GM10266 (cell line): ENCODE data around the gene SSBP3.

Experiments used
- DNase-seq: peaks from one replicate; pipeline ENCODE4 v3.0.0; 2012; ENCODE audit errors: extremely low spot score
- TF ChIP-seq, protein P1 (sequence below): IDR thresholded peaks from 2 replicates; pipeline ENCODE4 v1.5.1; 2012; ENCODE audit warnings: mild to moderate bottlenecking, low read depth; ENCODE audit not compliant: control insufficient read depth, insufficient read depth; ENCODE audit errors: missing control alignments

SSBP3 gene

GRCh38 chr1:54199151-54199764 lies 206.9 kb downstream of the SSBP3 start:
- TF ChIP-seq, protein P1, sequence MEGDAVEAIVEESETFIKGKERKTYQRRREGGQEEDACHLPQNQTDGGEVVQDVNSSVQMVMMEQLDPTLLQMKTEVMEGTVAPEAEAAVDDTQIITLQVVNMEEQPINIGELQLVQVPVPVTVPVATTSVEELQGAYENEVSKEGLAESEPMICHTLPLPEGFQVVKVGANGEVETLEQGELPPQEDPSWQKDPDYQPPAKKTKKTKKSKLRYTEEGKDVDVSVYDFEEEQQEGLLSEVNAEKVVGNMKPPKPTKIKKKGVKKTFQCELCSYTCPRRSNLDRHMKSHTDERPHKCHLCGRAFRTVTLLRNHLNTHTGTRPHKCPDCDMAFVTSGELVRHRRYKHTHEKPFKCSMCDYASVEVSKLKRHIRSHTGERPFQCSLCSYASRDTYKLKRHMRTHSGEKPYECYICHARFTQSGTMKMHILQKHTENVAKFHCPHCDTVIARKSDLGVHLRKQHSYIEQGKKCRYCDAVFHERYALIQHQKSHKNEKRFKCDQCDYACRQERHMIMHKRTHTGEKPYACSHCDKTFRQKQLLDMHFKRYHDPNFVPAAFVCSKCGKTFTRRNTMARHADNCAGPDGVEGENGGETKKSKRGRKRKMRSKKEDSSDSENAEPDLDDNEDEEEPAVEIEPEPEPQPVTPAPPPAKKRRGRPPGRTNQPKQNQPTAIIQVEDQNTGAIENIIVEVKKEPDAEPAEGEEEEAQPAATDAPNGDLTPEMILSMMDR: no peak
- no peak for DNase-seq

GRCh38 chr1:54193453-54193852 lies 212.7 kb downstream of the SSBP3 start:
- TF ChIP-seq, protein P1: no peak
- DNase-seq: no peak

DNA sequence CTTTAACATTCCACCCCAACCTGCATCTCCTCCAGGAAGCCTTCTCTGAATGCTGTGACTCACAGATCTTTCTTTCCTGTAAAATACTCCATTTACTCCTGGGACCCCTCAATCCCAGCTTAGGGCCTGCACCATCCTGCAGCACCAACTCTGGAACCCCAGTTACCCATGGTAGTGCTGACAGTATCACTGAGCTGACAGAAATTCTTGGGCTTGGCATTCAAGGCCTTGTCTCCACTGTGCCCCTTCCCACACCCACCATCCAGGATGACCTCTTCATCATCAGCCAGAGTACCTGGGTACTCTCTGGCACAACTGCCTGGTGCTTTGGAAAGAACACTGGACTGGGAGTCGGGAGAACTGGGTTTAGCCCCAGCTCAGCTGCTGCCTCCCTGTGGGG lies 214.7 kb downstream of the SSBP3 start:
- TF ChIP-seq, protein P1: no peak
- DNase-seq: no peak

GRCh38 chr1:54190526-54190925 lies 215.7 kb downstream of the SSBP3 start:
- TF ChIP-seq, protein P1: no peak
- DNase-seq: no peak

- TF ChIP-seq, protein P1: no peak
- DNase-seq: no peak
Measured at GRCh38 chr1:54188291-54188690, 217.9 kb downstream of the SSBP3 start.

DNA sequence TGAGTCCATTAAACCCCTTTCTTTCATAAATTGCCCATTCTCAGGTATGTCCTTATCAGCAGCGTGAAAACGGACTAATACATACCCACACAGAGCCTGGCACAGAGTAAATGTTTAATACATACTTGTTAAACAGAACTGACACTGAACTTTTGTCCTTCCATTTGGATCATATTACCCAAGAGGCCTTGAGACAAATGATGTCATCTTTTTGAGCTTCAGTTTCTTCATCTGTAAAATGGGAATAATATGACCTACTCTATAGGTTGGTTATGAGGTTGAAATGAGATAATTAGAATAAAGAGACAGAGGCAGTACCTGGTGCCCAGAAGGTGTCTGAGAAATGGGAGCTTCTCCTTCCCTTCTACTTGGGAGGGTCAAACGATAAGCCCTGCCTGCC lies 220.1 kb downstream of the SSBP3 start:
- TF ChIP-seq, protein P1: no peak

GRCh38 chr1:54180701-54181360 lies 225.4 kb downstream of the SSBP3 start:
- no peak for DNase-seq
- TF ChIP-seq, protein P1: no peak

More for the DNA sequence above, 220.1 kb downstream of the SSBP3 start:
- DNase-seq: no peak
